GM21737 (cell line): ENCODE results near the gene KLHL42.
A peak's percentile ranks its signal among the peaks of the same experiment; 100 is the strongest.
"Not testable (repeated sequence)": the region's sequence is repeated elsewhere in the genome, so short reads cannot be mapped to it uniquely, and the experiment has no call there.

Source experiments
- ATAC-seq: cut with Tn5 transposase; IDR thresholded peaks from one replicate; pipeline ENCODE4 v1.9.1; 2021; ENCODE audit warnings: mild to moderate bottlenecking, moderate library complexity; ENCODE audit not compliant: unreplicated experiment

Gene KLHL42

DNA sequence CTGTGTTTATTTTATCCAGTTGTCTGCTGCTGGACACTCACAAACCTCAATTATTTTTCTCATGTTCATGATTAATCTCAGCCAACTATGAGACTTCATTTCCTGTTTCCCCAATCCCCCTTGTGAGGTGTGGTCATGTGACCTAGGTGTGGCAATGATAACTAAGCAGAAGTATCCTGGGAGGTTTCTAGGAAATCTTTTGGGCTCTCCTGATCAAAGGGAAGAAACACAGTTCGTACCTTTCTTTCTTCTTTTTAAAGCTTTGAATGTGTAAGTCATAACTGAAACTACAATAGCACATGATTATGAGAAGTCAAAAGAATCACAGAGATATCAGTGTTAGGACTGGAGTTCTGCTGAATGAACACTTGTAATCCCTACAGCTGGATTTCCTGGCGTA is 34.4 kb downstream of the KLHL42 start:
- no peak for ATAC-seq

DNA sequence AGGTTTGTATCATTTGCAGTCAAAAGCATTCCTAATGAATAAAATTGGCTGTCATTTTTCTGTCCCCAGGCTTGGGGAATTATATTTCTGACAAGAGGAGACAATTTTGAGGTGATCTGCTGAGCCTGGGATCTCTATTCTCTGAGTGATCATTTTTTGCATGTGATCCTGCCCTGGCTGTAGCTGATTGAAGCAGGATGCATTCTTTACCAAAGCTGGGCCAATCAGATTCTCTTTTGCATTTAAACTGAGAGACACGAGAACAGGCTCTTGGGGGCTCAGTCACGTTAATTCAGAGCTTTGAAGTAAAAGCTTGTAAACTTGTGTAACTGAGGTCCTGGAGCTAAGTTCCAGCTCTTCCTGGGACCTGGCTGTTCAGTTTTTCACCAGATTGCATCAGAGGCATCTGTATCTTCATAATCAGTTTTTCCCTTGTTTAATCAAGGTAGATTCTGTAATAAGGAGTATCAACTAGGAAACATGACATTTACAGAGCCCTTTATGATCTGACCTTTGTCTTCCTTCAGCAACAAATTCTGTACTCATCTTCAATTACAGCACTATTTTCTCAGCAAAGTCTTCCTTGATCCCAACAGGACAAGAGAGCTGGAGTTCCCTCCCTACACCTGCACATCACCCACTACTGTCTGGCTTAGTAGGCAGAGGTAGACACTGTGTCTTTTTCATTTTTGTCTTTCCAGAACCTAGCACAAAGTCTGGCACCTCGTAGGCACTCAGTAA is 35.0 kb downstream of the KLHL42 start:
- no peak for ATAC-seq

DNA sequence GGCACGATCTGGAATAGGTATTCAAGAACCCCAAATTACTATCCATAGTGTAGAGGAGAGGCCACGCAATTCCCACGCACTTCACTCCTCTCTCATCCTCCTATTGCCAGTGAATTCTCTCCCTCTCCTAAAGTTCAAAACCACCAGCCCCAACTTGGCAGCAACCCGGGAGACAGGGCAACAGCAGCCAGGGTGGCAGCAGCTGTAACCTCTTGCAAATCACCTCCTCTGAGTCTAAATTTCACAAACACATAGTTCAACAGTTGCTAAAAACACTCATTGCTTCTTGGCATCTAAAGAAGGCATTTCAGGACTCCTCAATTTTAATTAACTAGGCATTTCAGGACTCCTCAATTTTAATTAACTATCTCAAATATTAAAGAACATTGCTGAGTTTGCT is 37.7 kb downstream of the KLHL42 start:
- ATAC-seq = no peak

DNA sequence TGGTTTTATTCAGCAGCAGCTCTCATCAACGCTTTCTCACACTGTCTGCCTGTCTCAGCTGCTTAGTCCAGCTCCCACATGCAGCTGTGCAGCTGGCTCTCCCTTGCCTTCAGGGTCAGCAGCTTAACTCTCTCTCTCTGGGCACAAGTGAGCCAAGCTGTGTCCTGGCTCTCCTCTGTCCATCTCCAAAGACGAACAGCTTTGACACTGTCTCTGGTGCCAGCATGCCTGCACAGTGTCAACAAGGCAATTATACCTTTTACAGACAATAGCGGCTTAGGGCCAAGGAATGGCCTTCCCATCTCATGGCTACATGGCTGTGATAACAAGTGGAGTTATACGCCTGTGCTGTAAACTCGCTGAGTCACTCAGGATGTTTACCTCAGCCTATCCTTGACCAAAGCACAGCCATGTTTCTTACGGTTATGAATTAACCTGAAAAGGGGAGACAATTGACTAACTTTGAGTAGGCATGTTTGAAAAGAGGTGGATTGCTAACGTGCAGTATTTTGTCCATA is 38.4 kb downstream of the KLHL42 start:
- ATAC-seq = no peak

DNA sequence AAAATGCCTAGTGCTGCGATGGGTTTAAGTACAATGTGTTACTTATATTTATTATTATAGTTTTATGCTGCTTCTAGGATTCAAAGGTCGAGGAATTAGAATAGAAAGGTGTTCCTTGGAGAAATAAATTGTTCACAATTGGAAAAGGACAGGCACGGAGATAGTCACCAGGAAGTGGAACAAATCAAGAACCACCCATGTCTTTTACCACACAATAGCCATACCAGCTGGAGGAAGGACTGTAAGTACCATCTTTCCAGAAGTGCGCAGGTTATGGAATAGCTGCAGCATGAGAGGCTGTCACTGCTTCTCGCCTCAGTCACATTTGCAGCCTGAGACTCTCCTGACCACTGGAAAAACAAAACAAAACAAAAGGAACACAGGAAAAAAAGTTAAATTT is 40.5 kb downstream of the KLHL42 start:
- ATAC-seq = no peak

- ATAC-seq = no peak
Observed at GRCh38 chr12:27821259-27821973, 41.4 kb downstream of the KLHL42 start.

- peak; percentile 60 for ATAC-seq
Observed at GRCh38 chr12:27822076-27822712, 42.2 kb downstream of the KLHL42 start.

- ATAC-seq = no peak
Observed at GRCh38 chr12:27823038-27823437, 43.0 kb downstream of the KLHL42 start.

DNA sequence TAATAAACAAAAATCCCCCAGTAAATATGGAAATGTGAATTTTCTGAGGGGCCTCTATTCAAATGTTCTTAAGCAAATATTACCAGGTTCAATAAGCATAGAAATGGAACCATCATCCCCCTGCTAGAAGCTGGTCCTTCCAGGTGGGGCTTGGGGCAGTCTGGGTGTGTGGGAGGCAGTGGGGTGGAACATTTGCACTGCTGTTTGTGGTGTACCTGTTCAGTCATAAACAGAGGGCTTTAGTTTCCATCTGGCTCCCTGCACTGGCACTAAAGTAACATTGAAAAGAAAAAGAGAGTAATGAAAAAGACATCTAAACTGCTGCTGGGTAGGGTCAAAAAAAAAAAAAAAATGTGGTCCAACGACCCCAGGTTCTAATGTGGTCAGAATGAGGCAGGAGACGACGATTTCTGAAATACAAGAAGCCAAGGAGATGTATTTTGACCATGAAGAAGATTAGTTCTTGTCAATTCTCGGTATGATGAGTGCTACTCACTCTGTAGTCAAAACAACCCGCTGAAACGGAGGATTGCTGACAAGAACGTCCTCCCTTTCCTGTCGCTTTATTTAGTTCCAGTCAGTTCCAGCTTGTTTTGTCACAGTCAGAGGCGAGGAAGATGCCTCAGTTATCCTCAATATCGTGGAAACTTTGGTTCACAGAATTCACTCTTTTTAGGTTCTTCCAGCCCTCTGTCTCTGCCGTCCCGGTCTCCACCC is 44.3 kb downstream of the KLHL42 start:
- ATAC-seq = peak; percentile 63

DNA sequence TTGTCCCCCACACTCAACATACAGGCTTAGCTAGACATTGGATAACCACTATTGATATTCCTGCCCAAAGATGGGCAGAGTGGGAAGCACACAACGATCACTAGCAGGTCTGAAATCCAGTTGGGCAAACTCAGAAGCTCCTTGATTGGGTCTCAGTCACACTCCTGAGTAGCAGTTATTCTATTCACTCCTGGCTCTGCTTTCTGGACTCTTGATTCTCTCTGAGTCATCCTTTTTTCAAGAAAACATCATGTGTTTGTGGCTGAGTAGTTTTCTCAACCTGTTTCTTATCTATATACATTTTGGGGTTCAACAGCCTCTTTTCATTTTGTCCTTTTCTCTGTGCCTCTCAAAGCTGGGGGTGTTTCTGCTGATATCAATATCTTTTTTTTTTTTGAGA is 46.0 kb downstream of the KLHL42 start:
- no peak for ATAC-seq

GRCh38 chr12:27828196-27828595 is 48.2 kb downstream of the KLHL42 start:
- no peak for ATAC-seq

GRCh38 chr12:27838543-27839185 is 58.6 kb downstream of the KLHL42 start:
- ATAC-seq = no peak

- no peak for ATAC-seq
Observed at GRCh38 chr12:27840229-27840999, 60.4 kb downstream of the KLHL42 start.

- no peak for ATAC-seq
Observed at GRCh38 chr12:27841392-27841882, 61.4 kb downstream of the KLHL42 start.

DNA sequence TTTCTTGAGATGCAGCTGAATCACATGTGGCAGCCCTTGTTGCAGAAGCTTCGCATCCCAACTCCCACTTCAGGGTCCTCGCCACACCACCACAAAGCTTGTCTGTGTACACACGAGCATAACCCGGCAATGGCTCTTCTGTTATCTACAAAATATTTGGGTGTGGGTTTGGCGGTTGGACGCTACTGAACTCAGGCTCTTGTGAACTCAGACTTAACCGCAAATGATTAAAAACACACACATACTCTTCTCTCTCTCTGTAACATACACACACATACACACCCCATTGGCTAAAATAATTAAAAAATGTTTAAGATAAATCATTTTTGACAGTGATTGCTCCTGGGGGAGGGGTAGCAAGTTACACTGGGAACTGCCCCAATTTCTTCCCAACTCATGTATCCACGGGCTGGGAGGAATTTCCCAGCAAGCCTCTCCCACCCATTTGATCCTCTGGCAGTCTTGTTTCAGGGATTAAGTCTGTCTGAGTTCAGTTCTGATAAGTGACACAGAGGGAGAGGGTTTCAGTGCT is 63.7 kb downstream of the KLHL42 start:
- ATAC-seq = no peak

DNA sequence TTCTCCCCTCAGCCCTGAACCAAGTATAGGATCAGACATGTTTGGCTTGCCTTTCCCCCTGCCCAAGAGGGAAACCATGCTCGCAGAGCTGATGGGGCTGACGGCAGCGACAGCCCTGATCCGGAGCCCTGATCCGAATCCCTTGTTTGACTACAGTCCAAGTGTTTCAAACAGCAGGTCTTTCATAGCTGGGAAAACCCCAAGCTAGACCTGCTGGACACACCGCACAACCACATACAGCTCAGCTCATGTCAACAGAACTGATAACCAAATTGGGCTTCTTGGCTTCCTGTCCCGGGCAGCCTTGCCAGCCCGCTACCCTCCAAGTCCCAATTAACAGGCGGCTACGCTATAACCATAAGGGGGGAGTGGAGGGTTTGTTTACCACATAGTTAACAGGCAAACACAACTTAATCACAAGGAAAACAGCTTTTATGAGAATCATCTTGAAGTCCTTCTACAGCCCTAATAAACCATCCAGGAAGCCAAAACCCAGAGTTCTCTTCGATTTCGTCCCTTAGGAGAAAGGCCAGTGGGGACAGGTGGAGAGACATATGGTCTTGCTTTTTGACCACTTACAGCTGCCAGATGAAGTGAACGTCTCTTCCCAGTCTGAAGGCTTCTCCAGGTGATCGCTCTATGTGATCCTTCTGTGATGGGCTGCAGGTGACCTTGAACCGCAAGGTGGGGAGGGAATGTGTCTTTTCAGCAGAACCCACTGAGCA is 64.5 kb downstream of the KLHL42 start:
- no peak for ATAC-seq

DNA sequence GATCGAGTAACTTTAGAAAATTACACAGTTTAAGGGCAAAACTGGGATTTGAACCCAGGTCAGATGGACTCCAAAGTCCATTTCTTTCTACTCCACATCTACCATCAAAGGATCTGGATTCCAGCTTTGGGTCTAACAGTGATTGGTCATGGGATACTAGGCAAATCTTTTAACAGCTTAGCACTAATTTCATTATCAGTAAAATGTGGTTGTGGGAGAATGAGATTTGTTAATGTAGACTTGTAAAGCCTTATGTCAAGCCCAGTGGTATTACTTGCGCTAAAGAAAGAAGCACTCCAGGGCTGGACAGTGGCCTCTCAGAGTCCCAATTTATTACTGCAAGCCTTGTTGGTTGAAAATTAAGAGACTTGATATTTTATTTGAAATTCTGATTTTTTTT is 65.2 kb downstream of the KLHL42 start:
- ATAC-seq = no peak

DNA sequence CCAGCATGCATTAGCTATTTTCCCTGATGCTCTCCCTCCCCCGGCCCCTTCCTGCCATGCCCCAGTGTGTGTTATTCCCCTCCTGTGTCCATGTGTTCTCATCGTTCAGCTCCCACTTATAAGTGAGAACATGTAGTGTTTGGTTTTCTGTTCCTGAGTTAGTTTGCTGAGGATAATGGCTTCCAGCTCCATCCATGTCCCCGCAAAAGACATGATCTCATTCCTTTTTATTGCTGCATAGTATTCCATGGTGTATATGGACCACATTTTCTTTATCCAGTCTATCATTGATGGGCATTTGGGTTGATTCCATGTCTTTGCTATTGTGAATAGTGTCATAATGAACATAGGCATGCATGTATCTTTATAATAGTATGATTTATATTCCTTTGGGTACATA is 65.7 kb downstream of the KLHL42 start:
- ATAC-seq = not testable (repeated sequence)

- ATAC-seq = not testable (repeated sequence)
Observed at GRCh38 chr12:27847293-27847692, 67.3 kb downstream of the KLHL42 start.
